Measurements from ENCODE around the gene SMOC2. TPM values are rescaled to one million over a fixed set of nuclear protein-coding genes. Genes with fewer than 3 reads are reported as not detected.

The SMOC2 gene
- total and polyA plus RNA-seq, 7 donors = 12.3 to 90.3 (median 22.8) TPM

GRCh38 chr6:168620578-168620977 is 179.6 kb downstream of the SMOC2 start:
- Histone ChIP-seq H3K9me3 (no peaks in the 10 kb centered on the region), H3K4me1 (no peaks in the 10 kb centered on the region), H3K27me3 (ENCODE audit: insufficient read depth in 3 of 3, low read length in 2 of 3) (peaks cover 0 to 2% (median 0%) of the 10 kb centered on the region in 3 donors), H3K27ac (no peak overlapping the region), H3K36me3 (ENCODE audit: insufficient read depth in 1 of 2, low read depth in 1 of 2) (no peaks in the 10 kb centered on the region), H3K4me3 (no peak overlapping the region)
- DNase-seq (no peak), ATAC-seq (no peak)
- intact Hi-C loops (cut with DNase I) = no loop called here
- 39 to 55% (median 42%) methylated on average over 6 of the region's 6 CpGs for WGBS, 3 donors
- no peak for TF ChIP-seq CTCF (IDR thresholded peaks at IDR 0.05)

GRCh38 chr6:168623736-168624135 is 182.8 kb downstream of the SMOC2 start:
- Histone ChIP-seq H3K4me3 (no peak overlapping the region), H3K27me3 (ENCODE audit: insufficient read depth in 3 of 3, low read length in 2 of 3) (peaks cover 0 to 2% (median 0%) of the 10 kb centered on the region in 3 donors), H3K27ac (no peak overlapping the region), H3K4me1 (no peaks in the 10 kb centered on the region), H3K9me3 (no peaks in the 10 kb centered on the region), H3K36me3 (ENCODE audit: insufficient read depth in 1 of 2, low read depth in 1 of 2) (no peaks in the 10 kb centered on the region)
- DNase-seq (no peak), ATAC-seq (no peak)
- intact Hi-C loops (cut with DNase I) = no loop called here
- no peak for TF ChIP-seq CTCF (IDR thresholded peaks at IDR 0.05)
- WGBS, 3 donors = 86 to 92% (median 90%) methylated on average over 13 of the region's 13 CpGs

GRCh38 chr6:168624540-168624939 is 183.6 kb downstream of the SMOC2 start:
- Histone ChIP-seq H3K4me1 (no peaks in the 10 kb centered on the region), H3K9me3 (no peaks in the 10 kb centered on the region), H3K27ac (no peak overlapping the region), H3K4me3 (no peak overlapping the region), H3K36me3 (ENCODE audit: insufficient read depth in 1 of 2, low read depth in 1 of 2) (no peaks in the 10 kb centered on the region), H3K27me3 (ENCODE audit: insufficient read depth in 3 of 3, low read length in 2 of 3) (peaks cover 0 to 2% (median 0%) of the 10 kb centered on the region in 3 donors)
- WGBS, 3 donors = 93 to 100% (median 95%) methylated on average over 2 of the region's 2 CpGs
- no peak for DNase-seq
- ATAC-seq = no peak
- TF ChIP-seq CTCF (IDR thresholded peaks at IDR 0.05) = no peak
- intact Hi-C loops (cut with DNase I) = no loop called here

GRCh38 chr6:168624948-168625347 is 184.0 kb downstream of the SMOC2 start:
- H3K36me3 ChIP-seq (ENCODE audit: insufficient read depth in 1 of 2, low read depth in 1 of 2) = no peaks in the 10 kb centered on the region
- intact Hi-C loops (cut with DNase I) = no loop called here
- no peaks in the 10 kb centered on the region for H3K9me3 ChIP-seq
- DNase-seq = no peak
- TF ChIP-seq CTCF (IDR thresholded peaks at IDR 0.05) = no peak
- H3K4me1 ChIP-seq = no peaks in the 10 kb centered on the region
- no peaks in the 10 kb centered on the region for H3K27me3 ChIP-seq (ENCODE audit: insufficient read depth in 3 of 3, low read length in 2 of 3)
- no peak overlapping the region for H3K4me3 ChIP-seq
- ATAC-seq = no peak
- H3K27ac ChIP-seq = no peak overlapping the region
- WGBS, 3 donors = 89 to 91% (median 90%) methylated on average over 15 of the region's 15 CpGs

- intact Hi-C loops (cut with DNase I) = no loop called here
- Histone ChIP-seq H3K9me3 (no peaks in the 10 kb centered on the region), H3K27me3 (ENCODE audit: insufficient read depth in 3 of 3, low read length in 2 of 3) (no peaks in the 10 kb centered on the region), H3K4me3 (no peak overlapping the region), H3K36me3 (ENCODE audit: insufficient read depth in 1 of 2, low read depth in 1 of 2) (no peaks in the 10 kb centered on the region), H3K4me1 (no peaks in the 10 kb centered on the region), H3K27ac (no peak overlapping the region)
- ATAC-seq (no peak), DNase-seq (no peak)
- 81 to 88% (median 86%) methylated on average over 18 of the region's 18 CpGs for whole genome bisulfite sequencing, 3 donors
- TF ChIP-seq CTCF (IDR thresholded peaks at IDR 0.05) = no peak
These were observed 184.6 kb downstream of the SMOC2 start for GRCh38 chr6:168625602-168626001.

All from psoas muscle (tissue), 8 donors.